Muscle of back (tissue), 11 donors: ENCODE results near the gene ANKIB1. TPM values are rescaled to one million over a fixed set of nuclear protein-coding genes. Genes with fewer than 3 reads are reported as not detected.
A peak's percentile ranks its signal among the peaks of the same experiment; 100 is the strongest.
"Not testable (repeated sequence)": the region's sequence is repeated elsewhere in the genome, so short reads cannot be mapped to it uniquely, and the experiment has no call there.

Source experiments
- DNase-seq, 3 donors: peaks; one replicate each; pipeline versions ENCODE4 v3.0.0 to v3.0.0-alpha.2; 2013
- polyA plus RNA-seq, 10 donors: library from polyadenylated mRNA; unstranded; fragments of 120-200 nt; gene quantifications; one replicate each; pipeline ENCODE4 v1.2.1, GENCODE V29; 2013; ENCODE audit not compliant: insufficient read length in 10 of 10

The ANKIB1 gene
- polyA plus RNA-seq, 10 donors, result 20.5 to 30.5 (median 25.4) TPM

- DNase-seq, result peak in 1 of 3 donors; percentile 6
These were observed 157.4 kb downstream of the ANKIB1 start for GRCh38 chr7:92402920-92403759.

GRCh38 chr7:92403760-92404074 lies 157.9 kb downstream of the ANKIB1 start:
- no peak for DNase-seq

- no peak for DNase-seq
These were observed 158.4 kb downstream of the ANKIB1 start for GRCh38 chr7:92404170-92404614.

- DNase-seq, result no peak
These were observed 163.6 kb downstream of the ANKIB1 start for GRCh38 chr7:92409357-92409756.

GRCh38 chr7:92410162-92410561 lies 164.4 kb downstream of the ANKIB1 start:
- not testable (repeated sequence) for DNase-seq

GRCh38 chr7:92412745-92413144 lies 167.0 kb downstream of the ANKIB1 start:
- DNase-seq, result no peak

GRCh38 chr7:92413550-92413949 lies 167.8 kb downstream of the ANKIB1 start:
- DNase-seq, result no peak

GRCh38 chr7:92415225-92415624 lies 169.5 kb downstream of the ANKIB1 start:
- DNase-seq, result no peak

GRCh38 chr7:92417913-92418312 lies 172.1 kb downstream of the ANKIB1 start:
- no peak for DNase-seq

GRCh38 chr7:92421676-92422435 lies 176.1 kb downstream of the ANKIB1 start:
- no peak for DNase-seq

- DNase-seq, result no peak
These were observed 177.2 kb downstream of the ANKIB1 start for GRCh38 chr7:92422926-92423325.

- DNase-seq, result no peak
These were observed 177.9 kb downstream of the ANKIB1 start for GRCh38 chr7:92423710-92424131.

- no peak for DNase-seq
These were observed 179.7 kb downstream of the ANKIB1 start for GRCh38 chr7:92425311-92425947.

GRCh38 chr7:92427193-92427592 lies 181.4 kb downstream of the ANKIB1 start:
- DNase-seq, result no peak

GRCh38 chr7:92432299-92432946 lies 186.6 kb downstream of the ANKIB1 start:
- DNase-seq, result no peak

GRCh38 chr7:92433019-92433418 lies 187.2 kb downstream of the ANKIB1 start:
- DNase-seq, result no peak

- DNase-seq, result no peak
These were observed 189.8 kb downstream of the ANKIB1 start for GRCh38 chr7:92435542-92435941.

- no peak for DNase-seq
These were observed 191.1 kb downstream of the ANKIB1 start for GRCh38 chr7:92436612-92437445.

- no peak for DNase-seq
These were observed 192.2 kb downstream of the ANKIB1 start for GRCh38 chr7:92437956-92438491.

GRCh38 chr7:92442720-92443119 lies 196.9 kb downstream of the ANKIB1 start:
- not testable (repeated sequence) for DNase-seq

- no peak for DNase-seq
These were observed 201.1 kb downstream of the ANKIB1 start for GRCh38 chr7:92446869-92447344.
